K562 (cell line): ENCODE data around the gene PACSIN2. TPM values are rescaled to one million over a fixed set of nuclear protein-coding genes. Genes with fewer than 3 reads are reported as not detected.

Experiments
- ATAC-seq: fragments of 200-7000 bp; cut with Tn5 transposase; 3 replicates; pipeline ENCODE4 v1.9.1; 2020; ENCODE audit warnings: moderate library complexity
- BruUV-seq: library from RNA; stranded (reverse); fragments of 400-500 nt; replicated peaks from 2 replicates; lab custom pipeline; 2021; lab: Mats Ljungman, UMichigan
- CTCF ChIA-PET: fragments of 300-600 bp; formaldehyde crosslinking; extraction: SDS; loops from one replicate; lab custom pipeline; 2021; ENCODE audit warnings: low intra/inter-chr PET ratio; lab: Yijun Ruan, JAX
- POLR2A ChIA-PET: fragments of 300-600, 350-650 bp; sonication (Branson Sonifier 250); formaldehyde crosslinking; extraction: SDS; loops from one replicate; lab custom pipeline; 2021; ENCODE audit warnings: antibody characterized with exemption, inconsistent platforms; lab: Yijun Ruan, JAX
- DNase-seq, 4 experiments: peaks; one replicate each; pipeline versions ENCODE4 v3.0.0 to v3.0.0-alpha.2; 2011 to 2018; ENCODE audit warnings: low spot score in 3 of 4, mixed read lengths in 3 of 4; ENCODE audit errors: extremely low read depth in 1 of 4
- FAIRE-seq: peaks from 2 replicates; lab custom pipeline; 2011; peaks lifted over from hg19 to GRCh38; lab: Jason Lieb, UNC
- H2AFZ ChIP-seq: 2 replicates; pipeline ENCODE4 v1.6.0; 2011; ENCODE audit warnings: low read depth, low read length, control low read depth, inconsistent platforms
- H3K27ac ChIP-seq: fragments of 200-600 bp; 3 replicates; pipeline ENCODE4 v1.8.0; 2011; ENCODE audit warnings: low read depth, mild to moderate bottlenecking, control low read depth, inconsistent platforms, low read length, moderate library complexity, mixed read lengths; ENCODE audit errors: extremely low read depth
- H3K27me3 ChIP-seq, 2 experiments: fragments of 300-600 bp in 1 of 2; 2 replicates in 1 of 2; 3 replicates in 1 of 2; pipeline versions ENCODE4 v1.6.0 to v1.8.0; 2011; ENCODE audit warnings: inconsistent platforms in 2 of 2, low read length in 2 of 2, mild to moderate bottlenecking in 1 of 2, mixed read lengths in 1 of 2, moderate library complexity in 1 of 2; ENCODE audit not compliant: control insufficient read depth in 2 of 2, insufficient read depth in 2 of 2
- H3K36me3 ChIP-seq: fragments of 300-600 bp; 3 replicates; pipeline ENCODE4 v1.8.0; 2011; ENCODE audit warnings: mild to moderate bottlenecking, low read length, inconsistent platforms; ENCODE audit not compliant: control insufficient read depth, insufficient read depth
- H3K4me1 ChIP-seq, 2 experiments: fragments of 200-600 bp in 1 of 2; replicated peaks in 1 of 2; 2 replicates in 1 of 2; 3 replicates in 1 of 2; pipeline versions ENCODE4 v1.5.1 to v1.8.0; 2011; ENCODE audit warnings: inconsistent platforms in 2 of 2, low read length in 2 of 2, mild to moderate bottlenecking in 1 of 2, mixed read lengths in 1 of 2, moderate library complexity in 1 of 2; ENCODE audit not compliant: control insufficient read depth in 2 of 2, insufficient read depth in 2 of 2
- H3K4me2 ChIP-seq: 2 replicates; pipeline ENCODE4 v1.6.1; 2011; ENCODE audit warnings: low read length, control low read depth, inconsistent platforms, mixed read lengths; ENCODE audit not compliant: insufficient read depth
- H3K4me3 ChIP-seq: fragments of 200-600 bp; sonication (generic), shearing (Covaris generic); 2 replicates; pipeline ENCODE4 v1.5.1; 2016; ENCODE audit warnings: control low read depth, inconsistent platforms
- H3K79me2 ChIP-seq: fragments of 200-600 bp; 3 replicates; pipeline ENCODE4 v1.8.0; 2011; ENCODE audit warnings: low read length, inconsistent platforms; ENCODE audit not compliant: control insufficient read depth, insufficient read depth
- H3K9ac ChIP-seq, 2 experiments: 2 replicates each; pipeline versions ENCODE4 v1.6.0 to v1.6.1; 2011; ENCODE audit warnings: low read depth in 2 of 2, low read length in 2 of 2, control low read depth in 1 of 2, inconsistent platforms in 1 of 2, mild to moderate bottlenecking in 1 of 2, mixed read lengths in 1 of 2; ENCODE audit not compliant: insufficient read depth in 1 of 2
- H3K9me1 ChIP-seq: one replicate; pipeline ENCODE4 v1.6.0; 2011; ENCODE audit warnings: inconsistent platforms, mild to moderate bottlenecking, low read length, moderate library complexity; ENCODE audit not compliant: control insufficient read depth, insufficient read depth
- H3K9me3 ChIP-seq: replicated peaks from 2 replicates; pipeline ENCODE4 v1.5.1; 2011; ENCODE audit warnings: low read depth, low read length, inconsistent platforms; ENCODE audit not compliant: control insufficient read depth, insufficient read depth
- H4K20me1 ChIP-seq: replicated peaks from 2 replicates; pipeline ENCODE4 v1.6.1; 2011; ENCODE audit warnings: low read length, inconsistent platforms, mixed read lengths; ENCODE audit not compliant: control insufficient read depth, insufficient read depth
- ATF1 ChIP-seq, 2 experiments: fragments of 450-650 bp in 1 of 2; IDR thresholded peaks; 2 replicates each; pipeline ENCODE4 v1.6.1; 2016; ENCODE audit warnings: missing compliant biosample characterization in 1 of 2, missing genetic modification characterization in 1 of 2
- CBFA2T2 ChIP-seq: fragments of 450-650 bp; conservative IDR thresholded peaks from 2 replicates; pipeline ENCODE4 v1.6.1; 2017; ENCODE audit warnings: mild to moderate bottlenecking
- CEBPB ChIP-seq: fragments of 450-650 bp; IDR thresholded peaks from 2 replicates; pipeline ENCODE4 v1.6.1; 2016; ENCODE audit warnings: missing genetic modification characterization, missing compliant biosample characterization
- NCOR1 ChIP-seq: fragments of 450-650 bp; IDR thresholded peaks from 2 replicates; pipeline ENCODE4 v1.6.1; 2016; ENCODE audit warnings: mild to moderate bottlenecking, moderate library complexity
- PRPF4 ChIP-seq: fragments of 200-400 bp; formaldehyde crosslinking; IDR thresholded peaks from one replicate; pipeline ENCODE4 v1.6.1; 2017; ENCODE audit warnings: low read length, low read depth, mild to moderate bottlenecking; ENCODE audit not compliant: insufficient read depth, poor library complexity, severe bottlenecking
- TEAD4 ChIP-seq, 2 experiments: sonication (generic) in 1 of 2; formaldehyde crosslinking in 1 of 2; IDR thresholded peaks; 2 replicates each; pipeline versions ENCODE4 v1.6.1 to v1.8.0; 2012 to 2022; ENCODE audit warnings: borderline replicate concordance in 1 of 2, inconsistent platforms in 1 of 2, low read length in 1 of 2, mild to moderate bottlenecking in 1 of 2, missing genetic modification reagents in 1 of 2
- TFAP4 ChIP-seq: sonication (generic); formaldehyde crosslinking; IDR thresholded peaks from 2 replicates; pipeline ENCODE4 v1.8.0; 2022; ENCODE audit warnings: missing genetic modification reagents, mild to moderate bottlenecking, moderate library complexity, borderline replicate concordance
- ZNF77 ChIP-seq: fragments of 250-450 bp; sonication (Bioruptor Pico); IDR thresholded peaks from 2 replicates; pipeline ENCODE4 v1.5.0; 2020
- WGBS: fragments of 100-300 bp; shearing (Covaris generic); methylation state at CpG from one replicate; pipeline ENCODE4 v1.1.6; 2016; ENCODE audit warnings: low coverage, mixed read lengths; ENCODE audit not compliant: insufficient coverage; ENCODE audit errors: missing lambda C conversion rate; 5-methylcytosine and 5-hydroxymethylcytosine counted together
- in situ Hi-C: fragments of 300-500 bp; cut with MboI; formaldehyde crosslinking; loops from 4 replicates; pipeline ENCODE4 v1.15.0; 2018; ENCODE audit warnings: inconsistent platforms, mixed read lengths
- intact Hi-C: fragments of 100-400 bp; cut with micrococcal nuclease; formaldehyde crosslinking; loops from 2 replicates; pipeline ENCODE4 v1.14.2; 2022
- polyA plus RNA-seq, 8 experiments: library from polyadenylated mRNA; depleted of rRNA in 4 of 8; stranded (reverse) in 5 of 8; unstranded in 3 of 8; fragments of >200 nt; fragmentation: Nextera tagmentation in 2 of 8; fragmentation: Illumina TruSeq in 1 of 8; extraction: Ambion mirVana in 2 of 8; extraction: Trizol in 1 of 8; gene quantifications; 2 replicates each; pipeline versions ENCODE4 v1.2.1 to v1.2.3, GENCODE V29; 2011 to 2014; ENCODE audit warnings: inconsistent platforms in 1 of 8, missing spikeins in 1 of 8
- total RNA-seq, 7 experiments: library from RNA; depleted of rRNA in 6 of 7; stranded (reverse); fragments of >200 nt in 6 of 7; fragmentation: Illumina TruSeq in 2 of 7; extraction: Trizol in 2 of 7; gene quantifications; 2 replicates each; pipeline versions ENCODE4 v1.2.1 to v1.2.3, GENCODE V29; 2011 to 2021; ENCODE audit warnings: low replicate concordance in 1 of 7

PACSIN2 gene
- total and polyA plus RNA-seq, 9 of the 15 experiments (the other 6 are each of a cell fraction or from before 2014, with no cell fraction given): 0.45 to 45.1 (median 23.9) TPM

DNA sequence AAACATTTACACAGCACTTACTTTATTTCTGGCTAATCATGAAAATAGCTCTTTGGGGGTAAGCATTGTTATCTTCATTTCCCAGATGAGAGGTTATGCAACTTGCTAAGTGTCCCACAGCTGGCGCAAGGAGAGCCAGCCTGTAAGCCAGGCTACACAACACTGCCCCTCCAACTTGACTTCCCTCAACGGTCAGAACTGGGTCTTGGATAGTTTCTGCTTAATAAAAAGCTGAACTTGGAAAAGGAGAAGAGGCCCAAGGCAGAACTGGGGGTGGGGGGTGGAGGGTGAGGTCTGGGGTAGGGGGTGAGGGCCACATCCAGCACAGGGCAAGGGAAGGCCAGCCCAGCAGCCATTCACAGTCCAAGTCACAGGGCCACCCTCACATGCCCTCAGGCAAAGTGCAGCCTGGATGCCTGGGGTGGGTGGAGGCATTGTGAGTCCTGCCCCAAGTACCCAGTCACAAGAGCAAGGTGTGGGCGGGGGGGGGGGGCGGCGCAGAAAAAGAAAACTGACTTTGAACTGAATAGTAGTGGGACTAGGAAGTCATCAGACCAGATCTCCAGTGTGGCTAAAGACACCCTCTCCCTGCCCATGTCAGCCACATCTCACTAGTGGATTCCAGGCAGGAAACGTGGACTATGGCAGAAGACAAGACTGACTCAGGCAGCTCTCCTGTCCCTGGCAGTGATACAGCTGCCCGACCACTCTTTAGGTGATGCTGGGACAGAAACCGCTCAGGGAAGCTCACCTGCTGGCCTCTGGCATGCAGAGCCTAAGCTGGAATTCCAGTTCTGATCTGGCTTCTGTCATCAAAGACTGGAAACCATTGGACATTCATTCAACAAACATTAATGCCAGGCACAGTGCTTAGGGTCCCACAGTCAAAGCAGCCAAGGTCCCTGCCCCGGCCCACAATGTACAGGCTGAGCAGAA is 52.4 kb downstream of the PACSIN2 start (continued):
- TF ChIP-seq TFAP4 (CRISPR knock-in tag): peak; percentile 56
- TF ChIP-seq ATF1 (CRISPR knock-in tag; IDR thresholded peaks at IDR 0.05): no peak
- no peak for TF ChIP-seq ATF1 (tag; IDR thresholded peaks at IDR 0.05)
- TF ChIP-seq CEBPB (tag): peak; percentile 88
- peak; percentile 72 for TF ChIP-seq TEAD4 (IDR thresholded peaks at IDR 0.05; ENCODE audit: low read length)
- no peak for TF ChIP-seq TEAD4 (CRISPR knock-in tag; IDR thresholded peaks at IDR 0.05; ENCODE audit: borderline replicate concordance)
- TF ChIP-seq CBFA2T2: peak; percentile 54
- peak; percentile 56 for TF ChIP-seq NCOR1
- no peak for TF ChIP-seq PRPF4
- TF ChIP-seq, all 486 proteins: peak for 17

DNA sequence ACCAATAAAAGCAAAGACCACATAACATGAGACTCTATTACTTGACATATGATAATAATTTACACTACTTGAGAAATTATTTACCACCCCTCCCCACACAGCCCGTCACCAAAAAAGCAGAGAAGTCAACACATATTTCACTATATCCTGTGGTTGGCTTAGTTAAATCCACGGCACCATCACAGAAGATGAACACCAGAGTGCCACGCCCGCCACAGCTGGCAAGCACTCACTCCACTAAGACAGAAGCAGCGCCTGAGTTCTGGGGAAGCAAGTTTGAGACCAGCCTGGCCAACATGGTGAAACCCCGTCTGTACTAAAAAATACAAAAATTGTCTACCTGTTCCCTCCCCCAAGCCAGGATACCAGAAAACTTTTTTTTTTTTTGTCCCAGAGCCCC is 53.1 kb downstream of the PACSIN2 start:
- DNase-seq: no peak
- H3K9me3 ChIP-seq: no peaks in the 10 kb centered on the region
- no peaks in the 10 kb centered on the region for H3K9me1 ChIP-seq
- peak overlapping the region; percentile 18; the same call in 1 of the 2 replicates for H3K4me2 ChIP-seq
- no peak for FAIRE-seq
- peak overlapping the region; percentile 46; the same call in 2 of the 3 replicates for H3K27ac ChIP-seq
- peaks cover 12 to 37% of the 10 kb centered on the region in 2 experiments; a peak in 4 of 5 replicates for H3K4me1 ChIP-seq
- no TSS peak for BruUV-seq
- H3K4me3 ChIP-seq: no peak overlapping the region
- H3K27me3 ChIP-seq: no peaks in the 10 kb centered on the region
- peak; percentile 51; the same call in 1 of the 2 replicates for TF ChIP-seq TFAP4 (CRISPR knock-in tag)
- no peak for TF ChIP-seq ZNF77 (CRISPR knock-in tag)
- TF ChIP-seq, all 486 proteins: peak for 1
- ATAC-seq: no peak
- in situ Hi-C loops (no loop called here), intact Hi-C loops (no loop called here)
- H3K9ac ChIP-seq: no peak overlapping the region
- H3K36me3 ChIP-seq: no peaks in the 10 kb centered on the region
- WGBS: 48% methylated on average over 6 of the region's 6 CpGs
- ChIA-PET CTCF (no interaction called here), POLR2A (interaction anchor here (0.6 kb wide), 1 partner anchor 12 kb away, joined by 3 read pairs; no protein-coding TSS in a partner anchor)
- H2AFZ ChIP-seq: no peak overlapping the region
- peaks cover 47% of the 10 kb centered on the region for H3K79me2 ChIP-seq
- H4K20me1 ChIP-seq: no peaks in the 10 kb centered on the region; the same call in 1 of the 2 replicates
